ENCODE measurements around the gene G0S2. TPM values are rescaled to one million over a fixed set of nuclear protein-coding genes. Genes with fewer than 3 reads are reported as not detected.

Gene G0S2
- total RNA-seq, 6 experiments from 2014 or later, result 1.7 to 2.6 (median 1.9) TPM

- Mint-ChIP-seq H3K4me3 (no peak overlapping the region), H3K4me1 (ENCODE audit: low read depth) (peaks cover 33% of the 10 kb centered on the region), H3K36me3 (ENCODE audit: low read depth) (peaks cover 5% of the 10 kb centered on the region; the same call in 1 of the 2 replicates), H3K27ac (no peak overlapping the region), H3K9me3 (peaks cover 3% of the 10 kb centered on the region; the same call in 1 of the 2 replicates), H3K27me3 (ENCODE audit: insufficient read depth) (peaks cover 13% of the 10 kb centered on the region)
- no peak for DNase-seq
- TF ChIP-seq, protein P1, sequence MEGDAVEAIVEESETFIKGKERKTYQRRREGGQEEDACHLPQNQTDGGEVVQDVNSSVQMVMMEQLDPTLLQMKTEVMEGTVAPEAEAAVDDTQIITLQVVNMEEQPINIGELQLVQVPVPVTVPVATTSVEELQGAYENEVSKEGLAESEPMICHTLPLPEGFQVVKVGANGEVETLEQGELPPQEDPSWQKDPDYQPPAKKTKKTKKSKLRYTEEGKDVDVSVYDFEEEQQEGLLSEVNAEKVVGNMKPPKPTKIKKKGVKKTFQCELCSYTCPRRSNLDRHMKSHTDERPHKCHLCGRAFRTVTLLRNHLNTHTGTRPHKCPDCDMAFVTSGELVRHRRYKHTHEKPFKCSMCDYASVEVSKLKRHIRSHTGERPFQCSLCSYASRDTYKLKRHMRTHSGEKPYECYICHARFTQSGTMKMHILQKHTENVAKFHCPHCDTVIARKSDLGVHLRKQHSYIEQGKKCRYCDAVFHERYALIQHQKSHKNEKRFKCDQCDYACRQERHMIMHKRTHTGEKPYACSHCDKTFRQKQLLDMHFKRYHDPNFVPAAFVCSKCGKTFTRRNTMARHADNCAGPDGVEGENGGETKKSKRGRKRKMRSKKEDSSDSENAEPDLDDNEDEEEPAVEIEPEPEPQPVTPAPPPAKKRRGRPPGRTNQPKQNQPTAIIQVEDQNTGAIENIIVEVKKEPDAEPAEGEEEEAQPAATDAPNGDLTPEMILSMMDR (IDR thresholded peaks at IDR 0.05), result no peak
These were observed 1.4 kb upstream of the G0S2 start for GRCh38 chr1:209673631-209674417.

DNA sequence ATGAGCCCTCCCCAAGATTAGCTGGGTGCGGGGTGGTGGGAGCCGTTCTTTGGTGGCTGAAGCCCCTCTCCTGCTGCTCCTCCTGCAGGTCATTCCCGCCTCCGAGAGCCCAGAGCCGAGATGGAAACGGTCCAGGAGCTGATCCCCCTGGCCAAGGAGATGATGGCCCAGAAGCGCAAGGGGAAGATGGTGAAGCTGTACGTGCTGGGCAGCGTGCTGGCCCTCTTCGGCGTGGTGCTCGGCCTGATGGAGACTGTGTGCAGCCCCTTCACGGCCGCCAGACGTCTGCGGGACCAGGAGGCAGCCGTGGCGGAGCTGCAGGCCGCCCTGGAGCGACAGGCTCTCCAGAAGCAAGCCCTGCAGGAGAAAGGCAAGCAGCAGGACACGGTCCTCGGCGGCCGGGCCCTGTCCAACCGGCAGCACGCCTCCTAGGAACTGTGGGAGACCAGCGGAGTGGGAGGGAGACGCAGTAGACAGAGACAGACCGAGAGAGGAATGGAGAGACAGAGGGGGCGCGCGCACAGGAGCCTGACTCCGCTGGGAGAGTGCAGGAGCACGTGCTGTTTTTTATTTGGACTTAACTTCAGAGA, 448 bp downstream of the G0S2 start:
- no peak for DNase-seq
- H3K4me1 Mint-ChIP-seq (ENCODE audit: low read depth), result peaks cover 33% of the 10 kb centered on the region
- peak overlapping the region; percentile 84 for H3K4me3 Mint-ChIP-seq
- peaks cover 23% of the 10 kb centered on the region for H3K27me3 Mint-ChIP-seq (ENCODE audit: insufficient read depth)
- H3K36me3 Mint-ChIP-seq (ENCODE audit: low read depth), result peaks cover 5% of the 10 kb centered on the region; the same call in 1 of the 2 replicates
- no peak overlapping the region for H3K27ac Mint-ChIP-seq
- H3K9me3 Mint-ChIP-seq, result peaks cover 3% of the 10 kb centered on the region; the same call in 1 of the 2 replicates
- TF ChIP-seq, protein P1 (IDR thresholded peaks at IDR 0.05), result peak; percentile 16; the same call in 1 of the 2 replicates

DNA sequence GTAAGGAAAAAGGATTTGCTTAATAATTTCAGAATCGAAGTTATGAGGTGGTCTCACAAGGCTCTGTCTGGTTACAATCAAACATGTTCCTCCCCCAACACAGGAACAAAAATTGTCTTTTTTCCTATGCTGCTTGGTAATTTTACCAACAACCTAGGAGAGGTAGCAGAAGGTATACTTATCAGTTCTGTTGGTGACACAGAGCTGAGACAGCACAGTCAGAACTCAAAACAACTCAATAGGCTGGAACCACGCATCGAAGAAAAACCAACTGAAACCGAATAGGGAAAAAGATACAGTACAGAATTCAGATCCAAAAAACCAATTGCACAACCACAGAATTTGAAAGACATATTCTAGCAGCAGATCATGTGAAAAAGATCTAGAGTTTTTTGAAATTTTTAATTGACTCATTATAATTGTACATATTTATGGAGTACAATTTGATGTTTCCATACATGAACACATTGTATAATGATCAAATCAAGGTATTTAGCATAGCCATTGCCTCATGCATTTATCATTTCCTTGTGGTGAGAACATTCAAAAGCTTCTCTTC, 3.8 kb downstream of the G0S2 start:
- Mint-ChIP-seq H3K4me1 (ENCODE audit: low read depth) (peaks cover 19% of the 10 kb centered on the region), H3K9me3 (no peaks in the 10 kb centered on the region), H3K27ac (no peak overlapping the region), H3K36me3 (ENCODE audit: low read depth) (no peaks in the 10 kb centered on the region), H3K27me3 (ENCODE audit: insufficient read depth) (peaks cover 25% of the 10 kb centered on the region), H3K4me3 (no peak overlapping the region)
- TF ChIP-seq, protein P1 (IDR thresholded peaks at IDR 0.05), result no peak
- DNase-seq, result no peak

- TF ChIP-seq, protein P1 (IDR thresholded peaks at IDR 0.05), result no peak
- no peaks in the 10 kb centered on the region for H3K36me3 Mint-ChIP-seq (ENCODE audit: low read depth)
- no peaks in the 10 kb centered on the region for H3K9me3 Mint-ChIP-seq
- peaks cover 37% of the 10 kb centered on the region for H3K4me1 Mint-ChIP-seq (ENCODE audit: low read depth)
- H3K27me3 Mint-ChIP-seq (ENCODE audit: insufficient read depth), result peaks cover 6% of the 10 kb centered on the region
- no peak overlapping the region for H3K27ac Mint-ChIP-seq
- no peak overlapping the region for H3K4me3 Mint-ChIP-seq
- DNase-seq, result no peak
These were observed 10.6 kb downstream of the G0S2 start for GRCh38 chr1:209685821-209686220.

DNA sequence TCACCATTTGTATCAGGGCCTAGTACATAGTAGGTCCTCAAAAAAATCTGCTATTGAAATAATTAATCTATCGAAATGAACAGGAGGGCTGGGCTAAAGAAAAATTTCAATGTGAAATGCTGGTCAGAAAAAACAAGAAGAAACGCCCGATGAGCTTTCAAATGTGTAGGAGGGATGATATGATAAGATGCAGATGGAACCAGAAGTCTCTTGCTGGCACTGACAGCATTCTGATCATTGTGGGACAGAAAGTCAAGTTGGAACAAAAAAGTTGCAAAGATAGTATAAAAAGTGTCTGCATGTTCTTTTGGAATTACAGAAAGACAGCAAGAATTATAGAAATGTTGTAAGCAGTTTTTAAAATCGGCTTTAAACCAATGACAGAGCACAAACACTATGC, 11.1 kb downstream of the G0S2 start:
- peaks cover 37% of the 10 kb centered on the region for H3K4me1 Mint-ChIP-seq (ENCODE audit: low read depth)
- no peak for DNase-seq
- no peak overlapping the region for H3K27ac Mint-ChIP-seq
- H3K36me3 Mint-ChIP-seq (ENCODE audit: low read depth), result no peaks in the 10 kb centered on the region
- H3K27me3 Mint-ChIP-seq (ENCODE audit: insufficient read depth), result peaks cover 5% of the 10 kb centered on the region; the same call in 1 of the 2 replicates
- no peak overlapping the region for H3K4me3 Mint-ChIP-seq
- TF ChIP-seq, protein P1 (IDR thresholded peaks at IDR 0.05), result no peak
- H3K9me3 Mint-ChIP-seq, result no peaks in the 10 kb centered on the region

Data from HFFc6 (cell line).